Measurements from ENCODE around the gene BTRC. TPM values are rescaled to one million over a fixed set of nuclear protein-coding genes. Genes with fewer than 3 reads are reported as not detected.

The BTRC gene
- total and polyA plus RNA-seq, 2 donors (not counting 3 experiments of a cell fraction or from before 2014, with no cell fraction given) = 11.6 to 18.5 TPM

DNA sequence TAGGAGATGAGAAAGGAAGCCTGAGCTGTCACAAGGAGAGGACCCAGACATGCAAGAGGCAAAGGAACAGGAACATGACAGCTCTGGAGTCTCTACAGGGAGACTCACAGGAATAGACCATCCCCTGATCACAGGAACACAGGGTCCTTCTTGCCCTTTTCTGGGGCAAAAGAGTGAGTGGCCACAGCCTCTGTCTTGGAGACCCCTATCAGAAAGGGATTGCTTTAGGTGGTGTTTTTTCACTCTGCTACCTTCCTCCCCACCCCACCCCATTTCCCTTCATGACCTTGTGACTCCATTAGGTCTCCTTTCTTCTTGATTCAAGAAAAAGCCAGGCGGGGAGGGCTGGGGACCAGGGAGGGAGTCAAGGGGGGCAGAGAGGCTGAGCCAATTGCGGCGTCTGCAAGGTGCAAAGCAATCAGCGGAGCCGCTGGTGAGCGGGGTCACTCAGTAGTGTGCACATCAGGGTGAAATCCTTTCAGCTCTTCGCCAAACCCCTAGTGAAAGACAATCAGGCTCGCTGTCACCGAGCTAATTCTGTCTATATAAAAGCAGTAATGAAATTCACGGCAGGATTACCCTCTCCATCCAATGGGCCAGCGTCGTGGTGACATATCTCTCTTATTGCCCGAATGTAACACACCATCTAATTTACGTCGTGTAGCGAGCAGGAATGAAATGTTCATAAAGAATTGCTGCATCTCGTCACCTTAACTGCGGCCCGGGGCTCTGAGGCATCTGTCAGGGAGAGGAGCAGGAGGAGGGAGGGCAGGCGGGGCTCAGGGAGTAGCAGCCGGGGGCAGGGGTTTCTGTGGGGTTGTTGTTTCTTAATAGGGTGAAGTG, 31.5 kb upstream of the BTRC start:
- BruUV-seq (replicated peaks) = no TSS peak
- no peaks in the 10 kb centered on the region for H3K36me3 ChIP-seq (ENCODE audit: control insufficient read depth in 2 of 2, extremely low read depth in 1 of 2, insufficient read depth in 2 of 2, low read length in 2 of 2)
- no peaks in the 10 kb centered on the region for H3K9me3 ChIP-seq (replicated peaks; ENCODE audit: control insufficient read depth, insufficient read depth, low read length)
- peaks cover 7 to 17% of the 10 kb centered on the region in 2 experiments for H3K27me3 ChIP-seq (ENCODE audit: control insufficient read depth in 2 of 2, insufficient read depth in 2 of 2, low read length in 2 of 2)
- dilution Hi-C loops (cut with MboI; ENCODE audit: extremely low pct_ligation_motif_present, low sequenced_read_pairs) = no loop called here
- DNase-seq (ENCODE audit: low read depth, low spot score) (no peak), FAIRE-seq (no peak)
- H3K9me1 ChIP-seq (replicated peaks; ENCODE audit: control insufficient read depth, extremely low read depth, insufficient read depth, low read length) = no peaks in the 10 kb centered on the region
- TF ChIP-seq FOS (IDR thresholded peaks at IDR 0.05; ENCODE audit: borderline replicate concordance, insufficient read depth, low read length) (no peak), MYC (IDR thresholded peaks at IDR 0.05; ENCODE audit: low read depth, low read length) (no peak), EZH2 (IDR thresholded peaks at IDR 0.05; ENCODE audit: borderline replicate concordance, low read depth, low read length, severe bottlenecking) (no peak), POLR2A (IDR thresholded peaks at IDR 0.05; ENCODE audit: low read depth, low read length) (no peak), GATA2 (IDR thresholded peaks at IDR 0.05; ENCODE audit: insufficient read depth, insufficient read length, low read depth, low read length) (no peak), POLR2AphosphoS5 (IDR thresholded peaks at IDR 0.05; ENCODE audit: insufficient read depth, low read depth, low read length) (no peak)
- TF ChIP-seq, protein P1, sequence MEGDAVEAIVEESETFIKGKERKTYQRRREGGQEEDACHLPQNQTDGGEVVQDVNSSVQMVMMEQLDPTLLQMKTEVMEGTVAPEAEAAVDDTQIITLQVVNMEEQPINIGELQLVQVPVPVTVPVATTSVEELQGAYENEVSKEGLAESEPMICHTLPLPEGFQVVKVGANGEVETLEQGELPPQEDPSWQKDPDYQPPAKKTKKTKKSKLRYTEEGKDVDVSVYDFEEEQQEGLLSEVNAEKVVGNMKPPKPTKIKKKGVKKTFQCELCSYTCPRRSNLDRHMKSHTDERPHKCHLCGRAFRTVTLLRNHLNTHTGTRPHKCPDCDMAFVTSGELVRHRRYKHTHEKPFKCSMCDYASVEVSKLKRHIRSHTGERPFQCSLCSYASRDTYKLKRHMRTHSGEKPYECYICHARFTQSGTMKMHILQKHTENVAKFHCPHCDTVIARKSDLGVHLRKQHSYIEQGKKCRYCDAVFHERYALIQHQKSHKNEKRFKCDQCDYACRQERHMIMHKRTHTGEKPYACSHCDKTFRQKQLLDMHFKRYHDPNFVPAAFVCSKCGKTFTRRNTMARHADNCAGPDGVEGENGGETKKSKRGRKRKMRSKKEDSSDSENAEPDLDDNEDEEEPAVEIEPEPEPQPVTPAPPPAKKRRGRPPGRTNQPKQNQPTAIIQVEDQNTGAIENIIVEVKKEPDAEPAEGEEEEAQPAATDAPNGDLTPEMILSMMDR (IDR thresholded peaks at IDR 0.05; ENCODE audit: extremely low read depth in 1 of 2, insufficient read depth in 1 of 2, low read depth in 1 of 2, low read length in 2 of 2) = no peak
- TF ChIP-seq, protein P2, sequence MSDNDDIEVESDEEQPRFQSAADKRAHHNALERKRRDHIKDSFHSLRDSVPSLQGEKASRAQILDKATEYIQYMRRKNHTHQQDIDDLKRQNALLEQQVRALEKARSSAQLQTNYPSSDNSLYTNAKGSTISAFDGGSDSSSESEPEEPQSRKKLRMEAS (IDR thresholded peaks at IDR 0.05; ENCODE audit: insufficient read depth, insufficient read length) = no peak
- H3K9ac ChIP-seq (replicated peaks; ENCODE audit: extremely low read depth, insufficient read depth, low read length) = no peak overlapping the region
- H2AFZ ChIP-seq (ENCODE audit: low read depth, low read length) = no peak overlapping the region
- H3K79me2 ChIP-seq (ENCODE audit: control insufficient read depth, insufficient read depth, low read length) = no peaks in the 10 kb centered on the region
- no peak overlapping the region for H3K4me3 ChIP-seq (replicated peaks in 1 of 3; ENCODE audit: insufficient read depth in 1 of 3, low read depth in 1 of 3, low read length in 3 of 3)
- CTCF ChIA-PET = no interaction called here
- no peaks in the 10 kb centered on the region for H3K4me1 ChIP-seq (ENCODE audit: control insufficient read depth, extremely low read depth, insufficient read depth, low read length)
- POLR2A ChIA-PET = no interaction called here
- intact Hi-C loops (cut with micrococcal nuclease) = no loop called here
- no peaks in the 10 kb centered on the region for H4K20me1 ChIP-seq (replicated peaks; ENCODE audit: control insufficient read depth, extremely low read depth, insufficient read depth, low read length)
- H3K4me2 ChIP-seq (ENCODE audit: insufficient read depth, low read length) = no peak overlapping the region
- H3K27ac ChIP-seq (ENCODE audit: insufficient read depth, low read depth, low read length) = no peak overlapping the region
